ENCODE results near the gene KIF25.

KIF25 gene

DNA sequence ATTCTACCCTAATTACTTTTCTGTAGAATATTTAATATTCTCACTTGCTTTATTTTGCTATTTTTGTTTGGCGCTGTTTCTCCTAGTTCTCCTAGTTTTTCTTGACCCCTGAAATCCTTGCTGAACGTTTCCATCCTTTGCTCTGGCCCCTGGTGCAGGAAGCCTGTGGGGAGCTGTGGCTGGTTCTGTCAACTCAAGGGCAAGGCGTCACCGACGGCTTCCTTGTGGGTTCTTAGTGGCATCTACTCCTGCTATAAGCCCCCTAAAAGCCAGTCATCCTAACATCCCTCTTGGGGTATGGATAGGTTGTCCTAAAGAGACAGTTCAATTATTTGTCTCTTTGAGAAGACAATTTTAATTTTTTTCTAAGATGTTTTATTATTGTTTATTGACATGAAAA lies 36.9 kb upstream of the KIF25 start:
- Histone ChIP-seq H3K36me3 (ENCODE audit: control insufficient read depth in 1 of 2, insufficient read depth in 2 of 2, low read length in 2 of 2) (peaks cover 15 to 19% of the 10 kb centered on the region in 2 donors), H3K4me3 (ENCODE audit: low read depth in 1 of 2, low read length in 2 of 2) (no peak overlapping the region), H3K4me1 (ENCODE audit: control insufficient read depth in 1 of 2, insufficient read depth in 2 of 2, low read length in 2 of 2) (no peaks in the 10 kb centered on the region), H3K9me3 (ENCODE audit: control insufficient read depth in 1 of 2, low read length in 2 of 2) (no peaks in the 10 kb centered on the region), H3K27me3 (ENCODE audit: low read depth, low read length) (no peaks in the 10 kb centered on the region), H3K27ac (ENCODE audit: low read length) (no peak overlapping the region)

DNA sequence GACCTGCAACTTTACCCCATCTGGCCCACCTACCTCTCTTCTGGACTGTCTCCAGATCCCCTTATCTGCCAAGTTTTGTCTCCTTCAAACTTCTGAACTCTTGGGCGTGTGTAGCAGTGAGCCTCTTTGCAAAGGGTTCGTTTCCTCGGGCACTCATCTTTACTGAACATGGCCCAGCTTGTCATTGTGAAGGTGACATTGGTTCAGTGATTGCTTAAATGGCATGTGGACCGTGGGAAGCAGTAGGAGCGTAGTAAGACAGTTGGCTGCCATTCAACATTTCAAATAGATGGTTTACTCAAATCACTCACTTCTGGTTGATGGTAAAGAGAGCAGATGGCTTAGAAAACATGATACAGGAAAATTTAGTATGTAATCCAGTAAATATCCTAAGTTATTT lies 34.8 kb upstream of the KIF25 start:
- no peaks in the 10 kb centered on the region for H3K4me1 ChIP-seq (ENCODE audit: control insufficient read depth in 1 of 2, insufficient read depth in 2 of 2, low read length in 2 of 2)
- no peak overlapping the region for H3K27ac ChIP-seq (ENCODE audit: low read length)
- H3K4me3 ChIP-seq (ENCODE audit: low read depth in 1 of 2, low read length in 2 of 2): no peak overlapping the region
- peaks cover 18 to 33% of the 10 kb centered on the region in 2 donors for H3K36me3 ChIP-seq (ENCODE audit: control insufficient read depth in 1 of 2, insufficient read depth in 2 of 2, low read length in 2 of 2)
- H3K27me3 ChIP-seq (ENCODE audit: low read depth, low read length): no peaks in the 10 kb centered on the region
- H3K9me3 ChIP-seq (ENCODE audit: control insufficient read depth in 1 of 2, low read length in 2 of 2): no peaks in the 10 kb centered on the region

DNA sequence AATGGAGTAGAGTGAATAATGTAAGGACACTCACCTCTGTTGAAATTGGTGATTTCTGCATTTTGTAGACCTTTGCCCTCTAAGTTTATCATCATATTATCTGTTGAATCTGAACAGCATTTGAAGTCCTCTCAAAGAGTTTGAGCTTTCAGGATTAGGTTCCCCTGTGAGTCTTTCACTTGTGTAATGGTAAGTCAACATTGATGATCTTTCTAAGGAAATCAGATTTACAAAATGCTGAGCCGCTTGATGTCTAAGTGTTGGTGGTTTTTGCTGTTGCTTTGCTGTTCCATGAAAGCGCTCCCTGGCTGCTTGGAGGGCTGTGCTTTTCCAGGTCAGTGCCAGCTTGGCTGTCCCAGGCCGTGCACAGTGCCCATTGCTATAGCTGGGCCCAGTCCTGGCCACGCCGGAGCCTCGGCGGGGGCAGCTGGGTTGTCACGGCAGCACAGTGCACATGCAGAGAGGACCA lies 33.8 kb upstream of the KIF25 start:
- Histone ChIP-seq H3K9me3 (ENCODE audit: control insufficient read depth in 1 of 2, low read length in 2 of 2) (no peaks in the 10 kb centered on the region), H3K27me3 (ENCODE audit: low read depth, low read length) (no peaks in the 10 kb centered on the region), H3K4me1 (ENCODE audit: control insufficient read depth in 1 of 2, insufficient read depth in 2 of 2, low read length in 2 of 2) (no peaks in the 10 kb centered on the region), H3K36me3 (ENCODE audit: control insufficient read depth in 1 of 2, insufficient read depth in 2 of 2, low read length in 2 of 2) (peaks cover 24 to 33% of the 10 kb centered on the region in 2 donors), H3K27ac (ENCODE audit: low read length) (no peak overlapping the region), H3K4me3 (ENCODE audit: low read depth in 1 of 2, low read length in 2 of 2) (no peak overlapping the region)

DNA sequence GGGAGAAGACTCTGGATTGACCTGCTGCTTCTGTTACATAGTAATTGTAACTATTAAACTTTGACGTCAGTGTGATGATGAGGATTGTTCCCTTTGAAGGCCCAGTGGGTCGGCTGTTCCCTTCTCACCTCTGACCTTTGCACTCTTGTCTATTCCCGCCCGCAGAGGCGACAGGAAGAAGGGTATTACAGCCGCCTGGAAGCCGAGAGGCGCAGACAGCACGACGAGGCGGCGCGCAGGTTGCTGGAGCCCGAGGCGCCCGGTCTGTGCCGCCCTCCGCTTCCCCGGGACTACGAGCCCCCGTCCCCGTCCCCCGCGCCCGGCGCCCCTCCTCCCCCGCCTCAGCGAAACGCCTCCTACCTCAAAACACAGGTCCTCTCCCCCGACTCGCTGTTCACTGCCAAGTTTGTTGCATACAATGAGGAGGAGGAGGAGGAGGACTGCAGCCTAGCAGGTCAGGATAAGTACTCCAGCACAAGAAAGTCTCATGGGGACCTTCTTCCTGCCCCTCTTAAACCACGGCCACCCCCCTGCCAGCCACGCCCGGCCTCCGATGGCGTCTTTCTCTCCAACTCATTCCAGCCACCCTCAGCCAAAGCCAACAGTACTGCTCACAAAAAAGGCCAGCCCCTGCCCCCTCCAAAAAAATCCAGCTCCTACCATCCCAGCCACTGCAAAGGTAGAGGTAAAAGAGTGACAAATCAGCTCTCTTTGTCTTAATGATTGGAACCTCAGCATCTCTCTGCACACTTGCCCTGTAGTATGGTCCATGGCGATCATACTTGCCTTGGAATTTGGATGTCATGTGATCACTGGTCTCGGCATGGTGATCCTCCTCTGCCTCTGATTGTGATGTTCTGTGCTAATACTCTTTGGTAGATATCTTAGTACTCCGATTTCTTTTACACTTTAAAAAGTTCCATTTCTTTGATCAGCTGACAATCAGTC lies 31.6 kb upstream of the KIF25 start:
- H3K27ac ChIP-seq (ENCODE audit: low read length): no peak overlapping the region
- H3K27me3 ChIP-seq (ENCODE audit: low read depth, low read length): no peaks in the 10 kb centered on the region
- H3K4me3 ChIP-seq (ENCODE audit: low read depth in 1 of 2, low read length in 2 of 2): no peak overlapping the region
- peaks cover 40 to 44% of the 10 kb centered on the region in 2 donors for H3K36me3 ChIP-seq (ENCODE audit: control insufficient read depth in 1 of 2, insufficient read depth in 2 of 2, low read length in 2 of 2)
- no peaks in the 10 kb centered on the region for H3K4me1 ChIP-seq (ENCODE audit: control insufficient read depth in 1 of 2, insufficient read depth in 2 of 2, low read length in 2 of 2)
- H3K9me3 ChIP-seq (ENCODE audit: control insufficient read depth in 1 of 2, low read length in 2 of 2): no peaks in the 10 kb centered on the region

DNA sequence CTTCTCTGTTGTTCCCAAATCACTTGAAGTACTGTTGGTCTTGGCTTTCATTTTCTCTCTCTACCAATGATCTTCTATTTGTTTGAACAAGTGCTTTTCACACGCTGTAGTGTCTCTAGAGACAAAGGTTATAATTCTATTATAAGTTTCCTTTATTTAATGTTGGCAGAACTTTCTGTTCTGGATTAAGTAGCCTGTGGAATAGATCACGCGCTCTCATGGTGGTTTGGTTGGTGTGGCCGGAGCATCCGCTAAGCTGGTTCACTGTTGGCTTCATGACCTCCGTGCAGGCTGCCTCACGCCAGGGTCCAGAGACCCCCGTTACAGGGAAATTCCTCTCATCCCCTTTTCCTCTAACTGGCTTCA lies 30.9 kb upstream of the KIF25 start:
- Histone ChIP-seq H3K27ac (ENCODE audit: low read length) (no peak overlapping the region), H3K4me1 (ENCODE audit: control insufficient read depth in 1 of 2, insufficient read depth in 2 of 2, low read length in 2 of 2) (no peaks in the 10 kb centered on the region), H3K9me3 (ENCODE audit: control insufficient read depth in 1 of 2, low read length in 2 of 2) (no peaks in the 10 kb centered on the region), H3K36me3 (ENCODE audit: control insufficient read depth in 1 of 2, insufficient read depth in 2 of 2, low read length in 2 of 2) (peaks cover 40 to 44% of the 10 kb centered on the region in 2 donors), H3K4me3 (ENCODE audit: low read depth in 1 of 2, low read length in 2 of 2) (no peak overlapping the region), H3K27me3 (ENCODE audit: low read depth, low read length) (no peaks in the 10 kb centered on the region)

DNA sequence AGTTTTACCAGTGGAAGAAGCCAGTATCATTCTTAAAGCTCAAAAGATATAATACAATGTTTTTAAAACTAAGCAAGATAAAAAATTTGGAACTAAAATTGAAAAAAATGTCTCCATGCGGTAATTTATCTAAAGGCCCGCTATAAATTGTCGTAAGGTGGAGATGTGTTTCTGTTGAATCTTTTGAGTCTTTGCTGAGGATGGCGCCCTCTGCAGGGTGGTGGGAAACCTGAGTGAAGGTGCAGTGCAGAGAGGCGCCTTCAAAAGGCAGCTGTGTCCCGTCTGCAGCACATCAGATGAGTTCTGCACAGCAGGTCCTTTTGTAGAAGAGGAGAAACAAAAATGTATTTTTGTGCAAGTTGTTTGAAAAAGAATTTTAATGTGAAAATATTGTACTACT lies 29.4 kb upstream of the KIF25 start:
- Histone ChIP-seq H3K27me3 (ENCODE audit: low read depth, low read length) (no peaks in the 10 kb centered on the region), H3K9me3 (ENCODE audit: control insufficient read depth in 1 of 2, low read length in 2 of 2) (no peaks in the 10 kb centered on the region), H3K4me3 (ENCODE audit: low read depth in 1 of 2, low read length in 2 of 2) (no peak overlapping the region), H3K27ac (ENCODE audit: low read length) (no peak overlapping the region), H3K4me1 (ENCODE audit: control insufficient read depth in 1 of 2, insufficient read depth in 2 of 2, low read length in 2 of 2) (no peaks in the 10 kb centered on the region), H3K36me3 (ENCODE audit: control insufficient read depth in 1 of 2, insufficient read depth in 2 of 2, low read length in 2 of 2) (peaks cover 36 to 40% of the 10 kb centered on the region in 2 donors)

DNA sequence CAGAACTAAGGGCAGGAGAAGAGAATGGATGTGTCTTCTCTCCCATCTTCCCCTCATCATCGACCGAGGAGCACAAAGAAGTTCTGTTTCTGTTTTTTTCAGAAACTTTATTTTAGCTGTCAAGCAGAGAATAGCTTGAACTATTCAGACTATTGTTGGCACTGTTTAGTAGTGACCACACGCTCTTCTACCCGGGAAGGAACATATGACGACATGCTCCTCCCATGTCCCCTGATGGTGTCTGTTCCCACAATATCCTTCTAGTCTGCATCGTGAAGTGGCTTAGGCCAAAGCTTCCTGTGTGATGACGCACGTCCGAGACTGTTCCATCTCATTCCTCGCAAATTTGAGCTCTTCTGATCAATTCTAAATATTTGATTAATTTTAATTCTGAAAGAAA lies 27.2 kb upstream of the KIF25 start:
- Histone ChIP-seq H3K27ac (ENCODE audit: low read length) (no peak overlapping the region), H3K27me3 (ENCODE audit: low read depth, low read length) (no peaks in the 10 kb centered on the region), H3K4me1 (ENCODE audit: control insufficient read depth in 1 of 2, insufficient read depth in 2 of 2, low read length in 2 of 2) (no peaks in the 10 kb centered on the region), H3K36me3 (ENCODE audit: control insufficient read depth in 1 of 2, insufficient read depth in 2 of 2, low read length in 2 of 2) (peaks cover 27 to 32% of the 10 kb centered on the region in 2 donors), H3K9me3 (ENCODE audit: control insufficient read depth in 1 of 2, low read length in 2 of 2) (no peaks in the 10 kb centered on the region), H3K4me3 (ENCODE audit: low read depth in 1 of 2, low read length in 2 of 2) (no peak overlapping the region)

DNA sequence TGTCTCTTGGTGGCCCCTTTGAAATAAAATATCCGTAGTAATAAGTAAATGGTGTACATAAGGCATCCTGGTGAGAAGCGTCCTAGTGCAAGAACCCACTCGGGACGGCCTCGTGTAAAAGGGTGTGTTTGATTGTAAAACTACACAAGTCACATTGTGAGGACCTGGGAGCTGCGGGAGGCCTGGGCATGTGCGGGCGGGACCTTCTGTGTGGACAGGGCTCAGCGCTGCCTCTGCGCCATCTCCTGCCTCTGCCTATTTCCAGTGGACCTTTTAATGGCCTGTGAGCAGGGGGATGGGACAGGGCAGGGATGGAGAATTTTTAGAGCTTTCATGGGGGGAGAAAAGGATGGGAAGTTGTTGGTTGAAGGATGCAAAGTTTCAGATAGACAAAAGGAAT lies 25.3 kb upstream of the KIF25 start:
- Histone ChIP-seq H3K27ac (ENCODE audit: low read length) (no peak overlapping the region), H3K4me1 (ENCODE audit: control insufficient read depth in 1 of 2, insufficient read depth in 2 of 2, low read length in 2 of 2) (no peaks in the 10 kb centered on the region), H3K9me3 (ENCODE audit: control insufficient read depth in 1 of 2, low read length in 2 of 2) (no peaks in the 10 kb centered on the region), H3K27me3 (ENCODE audit: low read depth, low read length) (no peaks in the 10 kb centered on the region), H3K4me3 (ENCODE audit: low read depth in 1 of 2, low read length in 2 of 2) (no peak overlapping the region), H3K36me3 (ENCODE audit: control insufficient read depth in 1 of 2, insufficient read depth in 2 of 2, low read length in 2 of 2) (peaks cover 11 to 25% of the 10 kb centered on the region in 2 donors)

DNA sequence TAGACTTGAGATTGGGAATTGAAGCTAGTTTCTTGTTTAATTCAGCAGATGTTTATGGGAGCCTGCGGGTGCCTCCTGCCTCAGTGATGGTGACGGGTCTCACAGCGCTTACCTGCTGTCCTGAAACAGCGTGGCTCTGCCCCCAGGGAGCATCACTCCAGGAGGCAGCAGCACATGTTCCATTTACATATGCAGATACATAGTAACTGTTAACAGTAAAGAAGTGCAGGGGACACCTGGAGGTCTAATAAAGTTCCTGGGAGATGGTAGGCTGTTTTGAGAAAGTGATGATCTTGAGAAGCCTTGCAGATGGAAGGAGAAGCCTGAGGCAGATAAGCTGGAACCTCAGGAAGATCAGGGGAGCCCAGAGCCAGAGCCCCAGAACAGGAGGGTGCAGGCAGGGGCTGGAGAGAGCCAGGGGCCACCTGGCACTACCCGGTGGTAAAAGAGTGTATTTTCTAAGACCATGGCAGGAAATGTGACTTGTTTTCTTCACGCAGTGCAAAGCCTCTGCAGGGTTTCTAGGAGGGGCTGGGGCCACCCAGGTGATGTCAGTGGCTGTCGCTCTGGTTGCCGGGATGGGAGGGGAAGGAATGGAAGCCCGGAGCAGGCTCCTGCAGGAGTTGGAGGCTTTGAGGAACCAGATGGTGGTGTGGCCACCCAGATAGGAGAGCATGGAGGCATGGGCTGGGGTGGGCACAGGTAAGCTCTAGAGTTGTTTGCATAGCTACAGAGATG lies 24.2 kb upstream of the KIF25 start:
- peaks cover 11 to 19% of the 10 kb centered on the region in 2 donors for H3K36me3 ChIP-seq (ENCODE audit: control insufficient read depth in 1 of 2, insufficient read depth in 2 of 2, low read length in 2 of 2)
- no peak overlapping the region for H3K27ac ChIP-seq (ENCODE audit: low read length)

DNA sequence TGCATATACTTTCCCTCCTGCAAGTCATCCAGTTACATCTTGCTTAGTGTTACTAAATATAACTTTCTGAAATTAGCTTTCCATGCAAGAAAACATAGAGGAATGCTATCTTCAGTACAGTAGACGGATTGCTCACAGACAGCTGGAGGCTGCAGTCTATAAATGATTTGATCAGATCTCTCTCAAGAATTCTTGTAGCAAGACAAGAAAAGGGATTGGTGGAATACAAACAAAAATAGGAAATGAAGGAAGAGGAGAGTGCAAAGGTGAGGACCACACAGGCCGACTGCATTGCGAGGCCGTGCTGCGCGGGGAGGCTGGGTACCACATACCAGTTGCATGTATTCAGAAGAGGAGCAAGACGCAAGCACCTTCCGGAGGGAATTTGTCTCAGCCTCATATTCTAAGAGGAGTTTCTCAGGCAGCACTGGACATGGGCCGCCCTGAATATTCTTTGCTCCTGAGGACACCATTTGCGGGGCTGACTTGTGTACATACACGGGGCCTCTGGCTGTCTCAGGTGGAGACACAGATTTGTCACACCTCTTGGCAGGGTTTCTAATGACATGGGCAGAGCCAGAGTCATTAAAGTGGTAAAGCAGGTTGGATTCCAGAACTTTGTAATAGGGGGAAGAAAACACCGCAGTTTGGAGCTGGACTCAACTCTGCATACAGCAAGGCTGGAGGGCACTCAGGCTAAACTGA lies 22.7 kb upstream of the KIF25 start:
- Histone ChIP-seq H3K27me3 (ENCODE audit: low read depth, low read length) (no peaks in the 10 kb centered on the region), H3K27ac (ENCODE audit: low read length) (no peak overlapping the region), H3K4me1 (ENCODE audit: control insufficient read depth in 1 of 2, insufficient read depth in 2 of 2, low read length in 2 of 2) (no peaks in the 10 kb centered on the region), H3K36me3 (ENCODE audit: control insufficient read depth in 1 of 2, insufficient read depth in 2 of 2, low read length in 2 of 2) (peaks cover 4 to 6% of the 10 kb centered on the region in 2 donors), H3K9me3 (ENCODE audit: control insufficient read depth in 1 of 2, low read length in 2 of 2) (no peaks in the 10 kb centered on the region), H3K4me3 (ENCODE audit: low read depth in 1 of 2, low read length in 2 of 2) (no peak overlapping the region)

More for the DNA sequence above, 24.2 kb upstream of the KIF25 start:
- Histone ChIP-seq H3K9me3 (ENCODE audit: control insufficient read depth in 1 of 2, low read length in 2 of 2) (no peaks in the 10 kb centered on the region), H3K27me3 (ENCODE audit: low read depth, low read length) (no peaks in the 10 kb centered on the region), H3K4me3 (ENCODE audit: low read depth in 1 of 2, low read length in 2 of 2) (no peak overlapping the region), H3K4me1 (ENCODE audit: control insufficient read depth in 1 of 2, insufficient read depth in 2 of 2, low read length in 2 of 2) (no peaks in the 10 kb centered on the region)

DNA sequence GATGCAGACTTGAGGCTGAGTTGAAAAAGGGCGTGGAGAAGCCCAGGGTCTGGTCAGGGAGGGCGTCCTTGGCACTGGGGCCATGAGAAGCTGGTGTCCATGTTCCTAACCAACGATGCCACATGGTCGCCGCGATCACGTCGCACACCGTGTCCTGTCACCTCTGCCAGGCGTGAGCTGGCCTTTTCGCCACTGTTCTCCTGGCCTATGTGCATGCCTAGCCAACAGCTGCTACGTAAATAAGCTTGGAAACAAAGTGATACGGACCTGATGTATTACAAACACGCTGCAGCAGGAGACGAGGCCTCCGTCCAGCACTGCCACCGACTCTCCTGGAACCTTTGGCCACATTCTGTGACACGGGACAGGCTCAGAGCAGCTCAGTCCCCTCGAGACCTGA lies 22.0 kb upstream of the KIF25 start:
- Histone ChIP-seq H3K9me3 (ENCODE audit: control insufficient read depth in 1 of 2, low read length in 2 of 2) (no peaks in the 10 kb centered on the region), H3K27me3 (ENCODE audit: low read depth, low read length) (no peaks in the 10 kb centered on the region), H3K27ac (ENCODE audit: low read length) (no peak overlapping the region)

More for the DNA sequence above, 22.0 kb upstream of the KIF25 start:
- Histone ChIP-seq H3K4me3 (ENCODE audit: low read depth in 1 of 2, low read length in 2 of 2) (no peak overlapping the region), H3K36me3 (ENCODE audit: control insufficient read depth in 1 of 2, insufficient read depth in 2 of 2, low read length in 2 of 2) (peaks cover 0 to under 1% of the 10 kb centered on the region in 2 donors), H3K4me1 (ENCODE audit: control insufficient read depth in 1 of 2, insufficient read depth in 2 of 2, low read length in 2 of 2) (no peaks in the 10 kb centered on the region)
